AG04449 (cell line): Measurements from ENCODE around the gene BCL11A.

Experiments
- CTCF ChIA-PET: fragments of 350-600 bp; formaldehyde crosslinking; extraction: SDS; loops from one replicate; lab custom pipeline; 2021; ENCODE audit warnings: antibody characterized with exemption; lab: Yijun Ruan, JAX
- POLR2A ChIA-PET: fragments of 400-600, 350-600 bp; formaldehyde crosslinking; extraction: SDS; loops from one replicate; lab custom pipeline; 2020; ENCODE audit warnings: antibody characterized with exemption, inconsistent platforms; lab: Yijun Ruan, JAX
- DNase-seq: peaks from one replicate; pipeline ENCODE4 v3.0.0-alpha.2; 2010; ENCODE audit warnings: low read depth, low spot score
- H3K4me3 ChIP-seq: 2 replicates; pipeline ENCODE4 v1.5.1; 2011; ENCODE audit warnings: low read depth, mild to moderate bottlenecking, control low read depth, low read length
- TF ChIP-seq, protein P1 (sequence below): IDR thresholded peaks from one replicate; pipeline ENCODE4 v1.5.1; 2011; ENCODE audit warnings: mild to moderate bottlenecking, moderate library complexity, low read length, control low read depth, inconsistent platforms; ENCODE audit not compliant: insufficient read depth; ENCODE audit errors: missing control alignments

Gene BCL11A

GRCh38 chr2:60515721-60516226 lies 37.7 kb downstream of the BCL11A start:
- ChIA-PET POLR2A (interaction anchor here (0.6 to 3.0 kb wide), 3 partner anchors 29 to 76 kb away, joined by 3 to 15 read pairs (median 3); no protein-coding TSS in a partner anchor), CTCF (interaction anchor here (1.0 to 1.7 kb wide), 5 partner anchors 9 to 30 kb away, joined by 3 to 8 read pairs (median 5); no protein-coding TSS in a partner anchor)
- H3K4me3 ChIP-seq = peak overlapping the region; percentile 51
- DNase-seq = peak; percentile 94
- TF ChIP-seq, protein P1, sequence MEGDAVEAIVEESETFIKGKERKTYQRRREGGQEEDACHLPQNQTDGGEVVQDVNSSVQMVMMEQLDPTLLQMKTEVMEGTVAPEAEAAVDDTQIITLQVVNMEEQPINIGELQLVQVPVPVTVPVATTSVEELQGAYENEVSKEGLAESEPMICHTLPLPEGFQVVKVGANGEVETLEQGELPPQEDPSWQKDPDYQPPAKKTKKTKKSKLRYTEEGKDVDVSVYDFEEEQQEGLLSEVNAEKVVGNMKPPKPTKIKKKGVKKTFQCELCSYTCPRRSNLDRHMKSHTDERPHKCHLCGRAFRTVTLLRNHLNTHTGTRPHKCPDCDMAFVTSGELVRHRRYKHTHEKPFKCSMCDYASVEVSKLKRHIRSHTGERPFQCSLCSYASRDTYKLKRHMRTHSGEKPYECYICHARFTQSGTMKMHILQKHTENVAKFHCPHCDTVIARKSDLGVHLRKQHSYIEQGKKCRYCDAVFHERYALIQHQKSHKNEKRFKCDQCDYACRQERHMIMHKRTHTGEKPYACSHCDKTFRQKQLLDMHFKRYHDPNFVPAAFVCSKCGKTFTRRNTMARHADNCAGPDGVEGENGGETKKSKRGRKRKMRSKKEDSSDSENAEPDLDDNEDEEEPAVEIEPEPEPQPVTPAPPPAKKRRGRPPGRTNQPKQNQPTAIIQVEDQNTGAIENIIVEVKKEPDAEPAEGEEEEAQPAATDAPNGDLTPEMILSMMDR = peak; percentile 39

DNA sequence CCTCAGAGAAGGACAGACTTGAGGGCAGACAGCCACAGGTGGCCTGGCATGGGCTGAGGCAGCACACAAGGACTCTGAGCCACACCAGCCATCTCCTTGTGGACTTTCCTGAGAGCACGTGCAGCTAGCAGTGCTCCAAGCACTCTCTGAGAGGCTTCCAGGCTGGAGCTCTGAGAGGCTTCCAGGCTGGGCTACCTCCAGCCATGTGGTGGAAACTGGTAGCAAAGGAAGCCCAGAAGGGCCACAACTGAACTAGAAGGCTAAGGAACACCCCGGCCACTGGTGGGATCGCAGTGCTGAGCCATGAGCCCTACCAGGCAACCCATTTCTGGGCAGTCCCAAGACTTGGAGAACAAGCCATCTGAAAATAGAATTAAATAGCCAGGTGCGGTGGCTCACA lies 39.5 kb downstream of the BCL11A start:
- no peak for DNase-seq
- TF ChIP-seq, protein P1 = no peak
- POLR2A ChIA-PET = no interaction called here
- CTCF ChIA-PET = no interaction called here
- no peak overlapping the region for H3K4me3 ChIP-seq

GRCh38 chr2:60513191-60513590 lies 40.3 kb downstream of the BCL11A start:
- TF ChIP-seq, protein P1 = no peak
- no peak for DNase-seq

GRCh38 chr2:60512641-60513040 lies 40.8 kb downstream of the BCL11A start:
- TF ChIP-seq, protein P1 = no peak
- no peak for DNase-seq
- CTCF ChIA-PET = interaction anchor here (0.9 to 2.6 kb wide), 3 partner anchors 10 to 38 kb away, joined by 3 to 9 read pairs (median 5); no protein-coding TSS in a partner anchor
- no peak overlapping the region for H3K4me3 ChIP-seq
- POLR2A ChIA-PET = no interaction called here

More at GRCh38 chr2:60513191-60513590, 40.3 kb downstream of the BCL11A start:
- no peak overlapping the region for H3K4me3 ChIP-seq
- ChIA-PET POLR2A (interaction anchor here (0.6 kb wide), 1 partner anchor 37 kb away, joined by 3 read pairs; no protein-coding TSS in a partner anchor), CTCF (no interaction called here)

DNA sequence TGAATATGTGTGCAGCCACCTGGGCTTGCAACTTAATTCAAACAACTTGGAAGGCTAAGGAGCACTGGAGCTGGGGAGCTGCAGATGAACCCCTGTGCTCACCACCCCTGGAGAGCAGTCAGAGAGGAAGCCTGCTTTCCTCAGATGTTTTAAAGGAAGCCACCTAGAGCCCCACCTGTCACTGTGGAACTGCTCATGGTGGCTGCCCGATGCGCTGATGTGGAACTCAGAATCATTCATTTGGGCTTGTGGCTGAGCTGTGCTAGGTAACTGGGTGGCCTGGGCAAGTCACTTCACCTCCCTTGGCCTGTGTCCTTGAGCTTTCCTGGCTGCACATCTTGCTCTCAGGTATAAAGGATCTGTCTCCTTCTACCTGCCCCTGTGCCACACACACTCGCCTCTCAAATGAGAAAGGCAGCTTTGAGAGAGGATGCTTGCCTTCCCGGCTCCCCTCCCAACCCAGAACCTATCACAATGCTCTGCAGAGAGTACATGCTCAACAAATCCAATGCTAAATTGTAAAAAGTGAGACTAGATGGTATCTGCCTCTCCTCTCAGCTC lies 41.3 kb downstream of the BCL11A start:
- POLR2A ChIA-PET = no interaction called here

DNA sequence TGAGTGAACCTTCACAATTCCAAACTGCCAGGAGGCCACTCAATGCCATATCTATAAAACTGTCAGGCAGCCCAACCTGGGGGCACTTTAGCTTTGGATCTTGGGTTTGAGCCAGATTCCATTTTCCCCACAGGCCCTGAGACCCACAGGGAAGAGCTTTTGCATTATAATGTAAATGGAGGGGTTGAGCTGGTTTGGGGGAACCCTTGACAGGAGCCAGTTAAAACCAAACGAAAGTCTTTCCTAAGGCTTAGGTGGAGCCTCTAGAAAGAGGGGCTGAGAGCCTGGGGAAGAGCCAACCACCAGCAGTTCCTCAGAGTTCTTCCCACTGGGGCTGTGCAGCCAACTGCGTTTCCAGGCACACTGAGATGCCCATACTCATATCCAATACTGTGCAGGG lies 42.7 kb downstream of the BCL11A start:
- no peak overlapping the region for H3K4me3 ChIP-seq
- POLR2A ChIA-PET = no interaction called here
- TF ChIP-seq, protein P1 = no peak
- no peak for DNase-seq
- CTCF ChIA-PET = interaction anchor here (2.6 kb wide), 1 partner anchor 8 kb away, joined by 9 read pairs; no protein-coding TSS in a partner anchor

More for the DNA sequence above, 41.3 kb downstream of the BCL11A start:
- TF ChIP-seq, protein P1 = no peak
- H3K4me3 ChIP-seq = no peak overlapping the region
- DNase-seq = no peak
- CTCF ChIA-PET = interaction anchor here (0.7 to 2.6 kb wide), 5 partner anchors 9 to 39 kb away, joined by 3 to 9 read pairs (median 3); no protein-coding TSS in a partner anchor
